HEK293T (cell line): ENCODE measurements around the gene GALNT2.

Experiments
- CTCF ChIA-PET: fragments of 350-600 bp; formaldehyde crosslinking; extraction: SDS; loops from one replicate; lab custom pipeline; 2021; ENCODE audit warnings: antibody characterized with exemption, inconsistent platforms; lab: Yijun Ruan, JAX
- POLR2A ChIA-PET: fragments of 350-600 bp; formaldehyde crosslinking; extraction: SDS; loops from one replicate; lab custom pipeline; 2020; ENCODE audit warnings: antibody characterized with exemption, inconsistent platforms; lab: Yijun Ruan, JAX
- DNase-seq: peaks from one replicate; pipeline ENCODE4 v3.0.0; 2012; ENCODE audit warnings: mixed read lengths; ENCODE audit errors: extremely low spot score
- ARNT ChIP-seq: fragments of 450-650 bp; IDR thresholded peaks from 2 replicates; pipeline ENCODE4 v1.6.1; 2017; ENCODE audit warnings: mild to moderate bottlenecking
- BHLHE40 ChIP-seq: fragments of 450-650 bp; IDR thresholded peaks from 2 replicates; pipeline ENCODE4 v1.6.1; 2016; ENCODE audit warnings: mild to moderate bottlenecking, moderate library complexity, borderline replicate concordance
- CTBP1 ChIP-seq: fragments of 450-650 bp; IDR thresholded peaks from 2 replicates; pipeline ENCODE4 v1.6.1; 2016; ENCODE audit warnings: borderline replicate concordance
- ELF4 ChIP-seq: fragments of 450-650 bp; IDR thresholded peaks from 2 replicates; pipeline ENCODE4 v1.6.1; 2017; ENCODE audit warnings: antibody characterized with exemption
- FOXA1 ChIP-seq: fragments of 450-650 bp; IDR thresholded peaks from 2 replicates; pipeline ENCODE4 v1.6.1; 2016; ENCODE audit warnings: mild to moderate bottlenecking
- FOXK2 ChIP-seq: fragments of 450-650 bp; IDR thresholded peaks from 2 replicates; pipeline ENCODE4 v1.6.1; 2016; ENCODE audit warnings: mild to moderate bottlenecking
- FOXM1 ChIP-seq: fragments of 450-650 bp; IDR thresholded peaks from 2 replicates; pipeline ENCODE4 v1.6.1; 2017; ENCODE audit warnings: mild to moderate bottlenecking, borderline replicate concordance
- HDGF ChIP-seq: fragments of 450-650 bp; IDR thresholded peaks from 2 replicates; pipeline ENCODE4 v1.6.1; 2017; ENCODE audit warnings: antibody characterized with exemption, borderline replicate concordance
- L3MBTL2 ChIP-seq: fragments of 450-650 bp; conservative IDR thresholded peaks from 2 replicates; pipeline ENCODE4 v1.6.1; 2016; ENCODE audit warnings: mild to moderate bottlenecking
- LEF1 ChIP-seq: fragments of 450-650 bp; IDR thresholded peaks from 2 replicates; pipeline ENCODE4 v1.6.1; 2017; ENCODE audit warnings: mild to moderate bottlenecking, borderline replicate concordance
- NFRKB ChIP-seq: fragments of 450-650 bp; IDR thresholded peaks from 2 replicates; pipeline ENCODE4 v1.6.1; 2016; ENCODE audit warnings: mild to moderate bottlenecking, moderate library complexity
- SP1 ChIP-seq: fragments of 450-650 bp; IDR thresholded peaks from 2 replicates; pipeline ENCODE4 v1.6.1; 2017
- SUZ12 ChIP-seq: fragments of 450-650 bp; IDR thresholded peaks from 2 replicates; pipeline ENCODE4 v1.6.1; 2016; ENCODE audit warnings: mild to moderate bottlenecking
- TARDBP ChIP-seq: fragments of 450-650 bp; IDR thresholded peaks from 2 replicates; pipeline ENCODE4 v1.6.1; 2016
- ZNF384 ChIP-seq: fragments of 450-650 bp; IDR thresholded peaks from 2 replicates; pipeline ENCODE4 v1.6.1; 2016
- TF ChIP-seq, protein P1 (sequence below): fragments of 450-650 bp; IDR thresholded peaks from 2 replicates; pipeline ENCODE4 v1.6.1; 2016

Gene GALNT2

DNA sequence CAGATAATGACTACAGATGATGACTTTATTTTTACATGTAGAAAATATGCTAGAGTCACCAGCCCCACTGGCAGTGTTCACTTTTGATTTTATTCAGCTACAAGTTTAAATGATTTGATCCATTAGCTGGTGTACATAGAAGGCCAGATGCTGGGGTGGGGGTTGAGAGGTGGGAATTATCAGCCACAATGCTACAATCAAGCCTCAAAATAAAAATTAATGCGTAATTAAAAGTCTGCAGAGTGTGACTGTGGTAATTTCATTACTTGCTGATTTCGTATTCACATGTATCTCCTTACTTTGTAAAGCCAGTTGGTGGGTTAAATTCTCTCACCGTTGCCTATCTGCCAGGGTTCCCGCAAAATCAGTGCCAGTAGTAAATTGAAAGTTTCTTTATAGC is 109.3 kb downstream of the GALNT2 start:
- POLR2A ChIA-PET, result no interaction called here
- CTCF ChIA-PET, result no interaction called here
- TF ChIP-seq, protein P1, sequence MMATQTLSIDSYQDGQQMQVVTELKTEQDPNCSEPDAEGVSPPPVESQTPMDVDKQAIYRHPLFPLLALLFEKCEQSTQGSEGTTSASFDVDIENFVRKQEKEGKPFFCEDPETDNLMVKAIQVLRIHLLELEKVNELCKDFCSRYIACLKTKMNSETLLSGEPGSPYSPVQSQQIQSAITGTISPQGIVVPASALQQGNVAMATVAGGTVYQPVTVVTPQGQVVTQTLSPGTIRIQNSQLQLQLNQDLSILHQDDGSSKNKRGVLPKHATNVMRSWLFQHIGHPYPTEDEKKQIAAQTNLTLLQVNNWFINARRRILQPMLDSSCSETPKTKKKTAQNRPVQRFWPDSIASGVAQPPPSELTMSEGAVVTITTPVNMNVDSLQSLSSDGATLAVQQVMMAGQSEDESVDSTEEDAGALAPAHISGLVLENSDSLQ, result no peak
- no peak for TF ChIP-seq NFRKB
- no peak for TF ChIP-seq HDGF
- no peak for TF ChIP-seq ARNT
- TF ChIP-seq FOXM1, result no peak
- TF ChIP-seq CTBP1, result no peak
- TF ChIP-seq SP1, result no peak
- TF ChIP-seq BHLHE40, result no peak
- no peak for TF ChIP-seq ELF4
- no peak for TF ChIP-seq TARDBP
- TF ChIP-seq SUZ12, result no peak
- no peak for TF ChIP-seq FOXK2
- TF ChIP-seq ZNF384, result no peak
- no peak for TF ChIP-seq L3MBTL2
- TF ChIP-seq LEF1, result no peak
- TF ChIP-seq FOXA1, result no peak
- no peak for DNase-seq

DNA sequence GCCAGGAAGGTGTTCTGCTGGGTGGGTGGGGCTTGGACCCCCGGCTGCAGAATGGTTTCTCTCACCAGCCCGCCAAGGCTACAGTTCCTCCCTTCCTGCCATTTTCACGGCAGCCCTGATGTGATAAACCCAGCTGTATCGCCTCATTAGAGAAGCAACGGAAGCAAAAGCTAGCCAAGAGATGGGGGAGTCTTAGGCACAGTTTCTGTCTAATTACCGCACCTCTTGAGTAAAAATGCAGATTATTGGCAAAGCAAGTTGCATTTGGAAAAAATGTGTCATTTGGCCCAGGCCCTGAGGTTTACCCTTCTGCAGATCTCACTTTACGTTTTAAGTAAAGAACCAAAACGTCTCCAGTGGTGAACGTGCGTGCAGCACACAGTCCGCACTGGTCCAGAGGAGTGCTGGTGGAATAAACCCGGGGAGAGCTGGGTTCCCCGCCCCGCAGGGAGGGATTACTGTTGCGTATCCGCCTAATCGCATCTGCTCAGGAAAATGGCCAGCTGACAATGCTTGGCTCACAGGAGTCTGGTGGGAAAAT is 109.9 kb downstream of the GALNT2 start:
- TF ChIP-seq ZNF384, result no peak
- no peak for TF ChIP-seq FOXK2
- ChIA-PET POLR2A (no interaction called here), CTCF (no interaction called here)
- DNase-seq, result no peak

DNA sequence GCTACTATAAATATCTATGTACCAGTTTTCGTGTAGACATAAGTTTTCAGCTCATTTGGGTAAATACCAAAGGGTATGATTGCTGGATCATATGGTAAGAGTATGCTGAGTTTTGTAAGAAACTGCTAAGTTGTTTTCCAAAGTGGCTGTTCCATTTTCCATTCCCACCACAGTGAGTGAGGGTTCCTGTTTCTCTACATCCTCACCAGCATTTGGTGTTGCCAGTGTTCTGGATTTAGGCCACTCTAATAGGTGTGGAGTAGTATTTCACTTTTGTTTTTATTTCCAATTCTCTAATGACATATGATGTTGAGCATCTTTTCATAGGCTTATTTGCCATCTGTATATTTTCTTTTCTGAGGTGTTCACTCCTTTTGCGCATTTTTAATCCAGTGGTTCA is 112.2 kb downstream of the GALNT2 start:
- no peak for DNase-seq

DNA sequence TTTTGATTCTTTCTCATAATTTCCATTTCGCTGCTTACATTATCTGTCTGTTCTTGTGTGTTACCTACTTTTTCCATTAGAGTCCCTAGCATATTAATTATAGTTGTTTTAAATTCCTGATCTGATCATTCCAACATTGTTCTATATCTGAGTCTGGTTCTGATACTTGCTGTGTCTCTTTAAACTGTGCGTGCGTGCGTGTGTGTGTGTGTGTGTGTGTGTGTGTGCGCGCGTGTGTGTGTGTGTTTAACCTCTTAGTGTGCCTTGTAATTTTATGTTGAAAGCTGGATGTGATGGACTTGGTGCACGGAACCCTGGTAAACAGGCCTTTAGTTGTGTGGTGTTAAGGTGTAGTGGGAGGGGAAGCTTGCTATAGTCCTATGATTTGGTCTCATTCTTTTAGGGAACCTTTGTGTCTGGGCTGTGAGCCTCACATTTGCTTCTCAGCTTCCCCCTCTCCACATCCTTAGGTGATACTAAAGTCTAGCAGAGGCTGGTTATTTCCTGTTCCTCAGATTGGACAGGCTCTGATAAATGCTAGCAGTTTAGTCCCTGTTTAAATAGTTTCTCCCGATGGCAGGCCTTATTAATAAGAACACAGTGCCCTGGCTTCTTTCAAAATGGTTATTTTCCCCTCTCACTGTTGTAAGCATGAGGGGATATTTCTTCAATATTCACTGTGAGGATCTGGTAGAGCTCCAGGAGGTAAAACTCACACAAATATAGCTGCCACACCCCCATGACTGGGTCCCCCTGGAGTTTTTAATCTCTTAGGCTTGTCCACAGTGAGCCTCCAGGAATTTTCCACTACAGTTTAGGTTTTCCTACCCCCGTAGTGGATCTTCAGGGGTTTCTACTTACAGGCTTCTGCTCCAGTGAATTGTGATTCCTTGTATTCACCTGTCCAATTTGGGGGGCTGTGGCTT is 118.3 kb downstream of the GALNT2 start:
- TF ChIP-seq L3MBTL2, result no peak
- TF ChIP-seq TARDBP, result no peak
- no peak for TF ChIP-seq CTBP1
- no peak for TF ChIP-seq BHLHE40
- no peak for TF ChIP-seq FOXM1
- ChIA-PET POLR2A (interaction anchor here (0.9 kb wide), 1 partner anchor 14 kb away, joined by 3 read pairs; no protein-coding TSS in a partner anchor), CTCF (interaction anchor here (1.0 kb wide), 1 partner anchor 37 kb away, joined by 3 read pairs; no protein-coding TSS in a partner anchor)
- no peak for DNase-seq

More for the DNA sequence above, 112.2 kb downstream of the GALNT2 start:
- ChIA-PET CTCF (no interaction called here), POLR2A (no interaction called here)
- TF ChIP-seq ARNT (no peak), LEF1 (no peak), SP1 (no peak), FOXM1 (no peak), BHLHE40 (no peak), CTBP1 (no peak), NFRKB (no peak)
- TF ChIP-seq, protein P1, result no peak

DNA sequence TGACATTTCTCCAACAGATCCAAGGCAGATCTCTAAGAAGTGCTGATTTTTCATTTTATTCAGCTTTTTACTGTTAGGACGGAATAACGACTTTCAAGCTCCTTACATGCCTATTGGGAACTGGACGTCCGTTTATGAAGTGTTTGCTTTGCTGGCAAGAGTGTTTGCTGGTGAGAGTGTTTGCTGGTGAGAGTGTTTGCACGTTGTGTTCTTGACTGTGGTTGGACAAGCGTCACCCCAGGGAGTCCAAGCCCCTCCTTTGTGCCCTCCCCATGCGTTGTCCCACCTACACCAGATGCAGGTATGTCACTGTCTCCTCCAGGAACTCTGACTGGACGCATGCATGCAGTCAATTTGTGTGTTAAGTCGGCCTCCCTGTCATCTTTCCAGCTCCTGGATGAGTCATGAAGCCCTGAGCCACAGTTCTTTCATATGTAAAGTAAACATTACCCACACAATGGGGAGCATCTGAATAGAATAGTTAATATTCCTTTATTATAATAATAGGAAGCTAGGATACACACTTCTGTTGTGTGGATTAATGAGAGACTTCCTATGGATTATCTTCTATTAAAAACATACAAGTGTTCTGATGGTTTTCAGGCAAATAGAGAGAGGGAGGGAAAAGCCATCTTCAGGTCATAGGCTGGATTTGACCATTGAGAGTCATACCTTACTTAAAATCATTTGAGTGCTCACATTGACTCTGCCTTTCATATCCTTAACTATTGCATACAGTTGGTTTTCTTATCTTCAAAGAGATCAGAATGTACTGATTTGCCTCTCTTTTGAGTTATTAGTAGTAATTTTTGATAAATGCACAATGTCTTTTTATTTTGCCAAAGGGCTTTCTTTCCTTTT is 119.2 kb downstream of the GALNT2 start:
- TF ChIP-seq TARDBP (no peak), SUZ12 (no peak), SP1 (no peak), ZNF384 (no peak)
- no peak for DNase-seq
- POLR2A ChIA-PET, result interaction anchor here (0.9 kb wide), 1 partner anchor 15 kb away, joined by 3 read pairs; no protein-coding TSS in a partner anchor
- CTCF ChIA-PET, result interaction anchor here (1.0 kb wide), 1 partner anchor 36 kb away, joined by 3 read pairs; no protein-coding TSS in a partner anchor

DNA sequence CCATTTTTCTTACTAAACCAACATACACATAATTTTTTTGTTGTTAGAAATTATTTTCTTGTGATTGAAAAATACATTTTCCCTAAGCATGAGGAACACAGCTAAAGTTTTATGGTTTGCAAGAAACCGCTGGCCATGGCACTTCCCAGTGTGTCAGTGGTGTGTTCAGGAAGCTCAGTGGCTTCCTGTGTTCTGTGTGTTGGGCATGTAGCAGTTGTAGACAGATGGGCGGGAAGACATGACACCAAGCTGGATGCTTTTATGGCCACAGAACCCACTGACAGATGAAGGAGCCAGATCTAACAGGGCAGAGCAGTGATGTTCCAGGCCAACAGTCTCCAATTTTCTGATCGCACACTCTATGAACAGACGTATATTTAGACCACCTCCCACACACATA is 119.8 kb downstream of the GALNT2 start:
- TF ChIP-seq L3MBTL2 (no peak), ARNT (no peak), FOXA1 (no peak), CTBP1 (no peak), TARDBP (no peak), BHLHE40 (no peak), SP1 (no peak), SUZ12 (no peak)
- TF ChIP-seq, protein P1, result no peak
- no peak for DNase-seq
- CTCF ChIA-PET, result no interaction called here
- POLR2A ChIA-PET, result interaction anchor here (0.9 kb wide), 1 partner anchor 15 kb away, joined by 3 read pairs; no protein-coding TSS in a partner anchor
